ENCODE measurements around the gene ADARB1.

DNA sequence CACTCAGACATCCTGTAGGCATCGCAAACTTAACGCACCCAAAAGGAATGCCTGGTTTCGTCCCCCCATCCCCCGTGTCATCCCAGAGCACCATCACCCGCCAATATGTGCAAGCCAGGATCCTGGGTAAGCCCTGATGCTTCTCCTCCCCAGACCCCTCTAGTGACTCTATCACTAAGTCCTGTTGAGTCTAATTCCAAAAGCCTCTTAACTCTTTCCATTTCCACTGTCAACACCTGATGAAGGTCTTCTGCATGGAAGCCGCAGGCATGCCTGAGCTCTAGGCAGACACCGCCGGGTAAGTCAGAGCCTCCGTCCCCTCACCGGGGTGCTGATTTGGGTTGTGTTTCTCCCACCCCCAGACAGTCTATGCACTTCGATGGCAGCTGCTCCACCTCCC lies 5.3 kb upstream of the ADARB1 start:
- TF ChIP-seq FOXM1 (IDR thresholded peaks at IDR 0.05; ENCODE audit: borderline replicate concordance) (no peak), SP1 (IDR thresholded peaks at IDR 0.05) (no peak)
- TF ChIP-seq, protein P1, sequence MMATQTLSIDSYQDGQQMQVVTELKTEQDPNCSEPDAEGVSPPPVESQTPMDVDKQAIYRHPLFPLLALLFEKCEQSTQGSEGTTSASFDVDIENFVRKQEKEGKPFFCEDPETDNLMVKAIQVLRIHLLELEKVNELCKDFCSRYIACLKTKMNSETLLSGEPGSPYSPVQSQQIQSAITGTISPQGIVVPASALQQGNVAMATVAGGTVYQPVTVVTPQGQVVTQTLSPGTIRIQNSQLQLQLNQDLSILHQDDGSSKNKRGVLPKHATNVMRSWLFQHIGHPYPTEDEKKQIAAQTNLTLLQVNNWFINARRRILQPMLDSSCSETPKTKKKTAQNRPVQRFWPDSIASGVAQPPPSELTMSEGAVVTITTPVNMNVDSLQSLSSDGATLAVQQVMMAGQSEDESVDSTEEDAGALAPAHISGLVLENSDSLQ (IDR thresholded peaks at IDR 0.05), result no peak

All from HEK293T (cell line).